ENCODE data around the gene PODXL. TPM values are rescaled to one million over a fixed set of nuclear protein-coding genes. Genes with fewer than 3 reads are reported as not detected.

PODXL gene
- total RNA-seq, 1 experiment from 2014 or later: 727 TPM

DNA sequence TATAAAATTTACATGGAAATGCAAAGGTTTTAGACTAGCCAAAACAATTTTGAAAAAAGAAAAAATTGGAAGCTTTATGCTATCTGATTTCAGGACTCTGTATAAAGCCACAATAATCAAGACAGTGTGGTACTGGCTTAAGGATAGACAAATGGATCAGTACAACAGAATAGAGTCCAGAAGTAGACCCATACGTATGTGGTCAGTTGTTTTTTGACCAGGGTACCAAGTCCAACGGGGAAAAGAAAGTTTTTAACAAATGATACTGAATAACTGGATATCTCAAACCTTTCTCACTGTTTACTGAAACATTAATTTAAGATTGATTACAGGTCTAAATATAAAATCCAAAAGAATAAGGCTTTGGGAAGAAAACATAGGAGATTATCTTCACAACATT lies 79.7 kb downstream of the PODXL start:
- H3K27ac Mint-ChIP-seq: peak overlapping the region in 1 of 3 experiments; percentile 47; a peak in 1 of 7 replicates
- peaks cover 0 to under 1% of the 10 kb centered on the region in 2 experiments; a peak in 2 of 4 replicates for H3K4me1 Mint-ChIP-seq

More for the DNA sequence above, 79.7 kb downstream of the PODXL start:
- H2AFZ ChIP-seq (ENCODE audit: low read length): no peak overlapping the region
- no peak for DNase-seq
- H3K9me3 ChIP-seq (ENCODE audit: control insufficient read depth, low read depth, low read length): no peaks in the 10 kb centered on the region
- no peak overlapping the region for H4K91ac ChIP-seq (ENCODE audit: insufficient read length, low read depth, low read length)
- H3T11ph ChIP-seq (ENCODE audit: low read length): no peak overlapping the region
- H2BK20ac ChIP-seq (ENCODE audit: low read depth, low read length, poor library complexity, severe bottlenecking): no peak overlapping the region
- no peak overlapping the region for H4K5ac ChIP-seq (ENCODE audit: insufficient read length, low read depth, low read length)
- no peak overlapping the region for H3K27ac ChIP-seq (ENCODE audit: insufficient read length, low read depth, low read length)
- H3K14ac ChIP-seq (ENCODE audit: insufficient read depth, low read length): no peak overlapping the region
- H3K9ac ChIP-seq (ENCODE audit: extremely low read depth, insufficient read length, low read length): no peak overlapping the region
- no peaks in the 10 kb centered on the region for H3K27me3 ChIP-seq (ENCODE audit: insufficient read depth, low read length)
- no peaks in the 10 kb centered on the region for H3K9me3 Mint-ChIP-seq
- no peak overlapping the region for H3K4ac ChIP-seq (ENCODE audit: low read depth, low read length)
- no peaks in the 10 kb centered on the region for H3K4me1 ChIP-seq (ENCODE audit: insufficient read depth, low read length)
- no peak overlapping the region for H3K56ac ChIP-seq (ENCODE audit: insufficient read length, low read depth, low read length)
- H3K36me3 Mint-ChIP-seq (ENCODE audit: insufficient read depth in 1 of 3, low read depth in 3 of 3): peaks cover 2 to 29% (median 9%) of the 10 kb centered on the region in 3 experiments; a peak in 5 of 7 replicates
- H3K4me2 ChIP-seq (ENCODE audit: insufficient read depth, insufficient read length, low read length): no peak overlapping the region
- no peaks in the 10 kb centered on the region for H4K20me1 ChIP-seq (ENCODE audit: control insufficient read depth, insufficient read depth, insufficient read length)
- WGBS (ENCODE audit: extremely low coverage, insufficient read length, low lambda C conversion rate): no CpG with 5 or more reads among the region's 2 CpGs
- H3K79me1 ChIP-seq (ENCODE audit: insufficient read depth, low read depth, low read length, poor library complexity, severe bottlenecking): no peaks in the 10 kb centered on the region
- H3K18ac ChIP-seq (ENCODE audit: insufficient read length, low read depth, low read length): no peak overlapping the region
- H2BK5ac ChIP-seq (ENCODE audit: insufficient read length, low read length): no peak overlapping the region
- H2BK15ac ChIP-seq (ENCODE audit: low read depth, low read length): no peak overlapping the region
- H3K4me3 Mint-ChIP-seq: no peak overlapping the region
- H3K79me2 ChIP-seq (ENCODE audit: insufficient read depth, low read length): no peaks in the 10 kb centered on the region
- TF ChIP-seq, protein P1, sequence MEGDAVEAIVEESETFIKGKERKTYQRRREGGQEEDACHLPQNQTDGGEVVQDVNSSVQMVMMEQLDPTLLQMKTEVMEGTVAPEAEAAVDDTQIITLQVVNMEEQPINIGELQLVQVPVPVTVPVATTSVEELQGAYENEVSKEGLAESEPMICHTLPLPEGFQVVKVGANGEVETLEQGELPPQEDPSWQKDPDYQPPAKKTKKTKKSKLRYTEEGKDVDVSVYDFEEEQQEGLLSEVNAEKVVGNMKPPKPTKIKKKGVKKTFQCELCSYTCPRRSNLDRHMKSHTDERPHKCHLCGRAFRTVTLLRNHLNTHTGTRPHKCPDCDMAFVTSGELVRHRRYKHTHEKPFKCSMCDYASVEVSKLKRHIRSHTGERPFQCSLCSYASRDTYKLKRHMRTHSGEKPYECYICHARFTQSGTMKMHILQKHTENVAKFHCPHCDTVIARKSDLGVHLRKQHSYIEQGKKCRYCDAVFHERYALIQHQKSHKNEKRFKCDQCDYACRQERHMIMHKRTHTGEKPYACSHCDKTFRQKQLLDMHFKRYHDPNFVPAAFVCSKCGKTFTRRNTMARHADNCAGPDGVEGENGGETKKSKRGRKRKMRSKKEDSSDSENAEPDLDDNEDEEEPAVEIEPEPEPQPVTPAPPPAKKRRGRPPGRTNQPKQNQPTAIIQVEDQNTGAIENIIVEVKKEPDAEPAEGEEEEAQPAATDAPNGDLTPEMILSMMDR (conservative IDR thresholded peaks at IDR 0.05): no peak
- no peak overlapping the region for H3K23ac ChIP-seq (ENCODE audit: insufficient read length, low read depth, low read length)
- no peaks in the 10 kb centered on the region for H3K27me3 Mint-ChIP-seq (ENCODE audit: low read depth)
- H4K8ac ChIP-seq (replicated peaks; ENCODE audit: insufficient read length, low read depth, low read length): no peak overlapping the region
- no peak overlapping the region for H2BK12ac ChIP-seq (ENCODE audit: insufficient read length, low read depth, low read length)
- no peak overlapping the region for H2AK5ac ChIP-seq (ENCODE audit: insufficient read length, low read length)
- no peak overlapping the region for H2BK120ac ChIP-seq (ENCODE audit: low read depth, low read length, poor library complexity, severe bottlenecking)
- H3K23me2 ChIP-seq (ENCODE audit: insufficient read length, low read depth, low read length, poor library complexity, severe bottlenecking): no peaks in the 10 kb centered on the region
